ENCODE results near the gene C2orf76. TPM values are rescaled to one million over a fixed set of nuclear protein-coding genes. Genes with fewer than 3 reads are reported as not detected.

C2orf76 gene
- polyA plus RNA-seq, 1 of the 3 experiments (the other 2 are of a cell fraction) = 6.0 TPM

GRCh38 chr2:119286661-119287060 lies 80.0 kb downstream of the C2orf76 start (continued):
- TF ChIP-seq REST (IDR thresholded peaks at IDR 0.05; ENCODE audit: low read depth, low read length) (no peak), GATA2 (CRISPR knock-in tag; IDR thresholded peaks at IDR 0.05) (no peak), MAX (IDR thresholded peaks at IDR 0.05; ENCODE audit: low read depth) (no peak), GABPA (IDR thresholded peaks at IDR 0.05; ENCODE audit: low read depth) (no peak), CTCF (IDR thresholded peaks at IDR 0.05) (no peak), TEAD4 (IDR thresholded peaks at IDR 0.05; ENCODE audit: borderline replicate concordance, insufficient read depth) (no peak)

- POLR2A ChIA-PET = no interaction called here
- Histone ChIP-seq H2AFZ (ENCODE audit: low read depth) (no peak overlapping the region), H4K20me1 (ENCODE audit: insufficient read depth) (no peaks in the 10 kb centered on the region), H3K36me3 (replicated peaks in 1 of 2; ENCODE audit: control insufficient read depth in 1 of 2, insufficient read depth in 2 of 2, low read length in 1 of 2) (no peaks in the 10 kb centered on the region), H3K4me2 (no peak overlapping the region), H3K9me2 (no peaks in the 10 kb centered on the region), H3K4me3 (ENCODE audit: low read depth in 2 of 2, low read length in 1 of 2) (no peak overlapping the region), H3K27ac (ENCODE audit: low read depth in 2 of 2, low read length in 1 of 2) (no peak overlapping the region), H3K27me3 (ENCODE audit: insufficient read depth) (no peaks in the 10 kb centered on the region), H3K9me3 (no peaks in the 10 kb centered on the region), H3F3A (replicated peaks; ENCODE audit: insufficient read depth) (no peaks in the 10 kb centered on the region), H3K4me1 (ENCODE audit: control insufficient read depth in 1 of 2, insufficient read depth in 2 of 2, low read depth in 1 of 2, low read length in 1 of 2) (no peaks in the 10 kb centered on the region), H3K79me2 (ENCODE audit: insufficient read depth) (no peaks in the 10 kb centered on the region), H3K9ac (no peak overlapping the region)
- CTCF ChIA-PET = no interaction called here
- 70% methylated on average over 10 of the region's 10 CpGs for WGBS (ENCODE audit: low lambda C conversion rate)
- TF ChIP-seq YY1 (IDR thresholded peaks at IDR 0.05; ENCODE audit: low read depth) (no peak), SIN3A (IDR thresholded peaks at IDR 0.05; ENCODE audit: borderline replicate concordance, low read depth, low read length) (no peak), MAX (IDR thresholded peaks at IDR 0.05; ENCODE audit: low read depth) (peak; percentile 54; the same call in 1 of the 2 replicates)
- DNase-seq = no peak
These were observed 82.7 kb downstream of the C2orf76 start for GRCh38 chr2:119283873-119284331.
